Aorta (tissue), 5 donors: ENCODE results near the gene MGME1. TPM values are rescaled to one million over a fixed set of nuclear protein-coding genes. Genes with fewer than 3 reads are reported as not detected.
A peak's percentile ranks its signal among the peaks of the same experiment; 100 is the strongest.

Experiments used
- ATAC-seq: fragments of 200-7000 bp; cut with Tn5 transposase; one replicate; pipeline ENCODE4 v1.9.1; 2022; ENCODE audit warnings: moderate library complexity; ENCODE audit not compliant: low FRiP score
- DNase-seq, 2 donors: peaks; one replicate each; pipeline ENCODE4 v3.0.0-alpha.2; 2020
- H3K27ac ChIP-seq, 2 donors: one replicate each; pipeline ENCODE4 v1.5.1; 2013; ENCODE audit warnings: low read length in 2 of 2, mild to moderate bottlenecking in 2 of 2, moderate library complexity in 2 of 2, control low read depth in 1 of 2, inconsistent platforms in 1 of 2, low read depth in 1 of 2
- H3K27me3 ChIP-seq, 2 donors: one replicate each; pipeline ENCODE4 v1.6.1; 2013; ENCODE audit warnings: control low read depth in 1 of 2, low read length in 1 of 2, mild to moderate bottlenecking in 1 of 2, moderate library complexity in 1 of 2; ENCODE audit not compliant: insufficient read depth in 2 of 2, control insufficient read depth in 1 of 2
- H3K36me3 ChIP-seq, 2 donors: one replicate each; pipeline ENCODE4 v1.6.1; 2013; ENCODE audit warnings: control low read depth in 1 of 2, low read length in 1 of 2, mild to moderate bottlenecking in 1 of 2; ENCODE audit not compliant: insufficient read depth in 2 of 2, control insufficient read depth in 1 of 2
- H3K4me1 ChIP-seq, 2 donors: one replicate each; pipeline ENCODE4 v1.6.1; 2013; ENCODE audit warnings: low read length in 2 of 2, control low read depth in 1 of 2, mild to moderate bottlenecking in 1 of 2, moderate library complexity in 1 of 2; ENCODE audit not compliant: insufficient read depth in 2 of 2, control insufficient read depth in 1 of 2
- H3K4me3 ChIP-seq, 2 donors: one replicate each; pipeline ENCODE4 v1.5.1; 2013; ENCODE audit warnings: low read length in 2 of 2, control low read depth in 1 of 2, mild to moderate bottlenecking in 1 of 2
- H3K9me3 ChIP-seq: one replicate; pipeline ENCODE4 v1.6.1; 2013; ENCODE audit warnings: mild to moderate bottlenecking, low read length; ENCODE audit not compliant: control insufficient read depth
- WGBS, 2 donors: extraction: QIAGEN DNeasy Blood & Tissue Kit; methylation state at CpG; one replicate each; pipeline ENCODE4 v1.1.7; 2013; 5-methylcytosine and 5-hydroxymethylcytosine counted together
- intact Hi-C, 2 donors: fragments of 100-400 bp; cut with DNase I; formaldehyde crosslinking; loops; one replicate each; pipeline versions ENCODE4 v1.14.2 to v1.15.0; 2022
- polyA plus RNA-seq, 2 donors: library from polyadenylated mRNA; stranded (reverse); fragments of 200-250 nt; gene quantifications; one replicate each; pipeline ENCODE4 v1.2.3, GENCODE V29; 2013
- total RNA-seq, 2 donors: library from RNA; stranded (reverse); fragmentation: NEBNext Ultra II Directional; extraction: Animal tissue kit (Norgen Biotek cat#: 25700); gene quantifications; one replicate each; pipeline ENCODE4 v1.2.1, GENCODE V29; 2021
- donor health status: healthy with polysubstance abuse.
- donor health status: Bipolar disorder and iron deficiency.
- donor health status: DM: no; HTN: no; CAD: no.
- donor health status: DM: no; HTN: no; CAD: no.
- donor health status: DM: yes; HTN: yes; CAD: no.

Gene MGME1
- total and polyA plus RNA-seq, 4 donors, result 8.8 to 14.7 (median 12.1) TPM

DNA sequence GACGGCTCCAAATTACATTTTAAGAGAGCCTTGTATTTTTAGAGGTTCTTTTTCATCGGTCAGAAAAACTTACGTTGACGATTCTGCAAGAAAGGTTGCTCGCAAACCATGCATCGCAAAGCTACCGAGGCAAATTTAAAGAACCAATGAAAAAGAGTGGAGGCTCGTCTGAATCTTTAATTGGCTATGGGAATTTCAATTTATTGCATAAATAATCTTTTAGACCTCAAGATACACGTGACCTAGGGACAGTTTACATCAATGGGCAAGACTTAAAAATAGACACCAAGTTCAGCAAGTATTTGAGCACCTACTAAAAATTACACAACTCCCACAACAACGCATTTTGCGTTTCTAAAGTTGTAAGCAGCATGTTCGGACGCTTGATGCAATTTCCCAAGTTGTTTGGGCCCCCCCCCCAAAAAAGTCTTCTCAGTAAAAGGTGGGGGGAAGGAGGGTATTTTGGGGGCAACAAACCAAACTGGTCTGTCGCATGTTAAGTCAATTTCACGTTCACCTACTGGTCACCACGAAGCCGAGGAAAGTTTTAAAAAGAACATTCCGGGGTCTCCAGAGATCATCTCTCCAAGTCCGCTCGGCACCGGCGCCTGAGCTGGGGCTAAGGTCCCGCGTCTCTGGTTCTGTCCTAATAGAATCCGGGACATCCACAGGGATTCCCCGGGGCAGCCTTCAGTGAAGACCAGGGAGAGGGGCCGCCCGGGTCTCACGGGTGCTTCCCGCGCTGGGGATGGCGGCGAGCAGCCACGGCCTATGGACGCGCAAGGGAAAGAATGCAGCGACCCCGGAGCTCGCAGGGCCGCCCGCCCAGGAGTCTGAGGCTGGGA is 1.1 kb upstream of the MGME1 start:
- ATAC-seq (peak; percentile 13), DNase-seq (no peak)
- Histone ChIP-seq H3K9me3 (no peaks in the 10 kb centered on the region), H3K27ac (peak overlapping the region in 1 of 2 donors; percentile 87), H3K36me3 (no peaks in the 10 kb centered on the region), H3K4me3 (peak overlapping the region; percentile 42 to 93), H3K4me1 (no peaks in the 10 kb centered on the region), H3K27me3 (no peaks in the 10 kb centered on the region)
- intact Hi-C loops, result loop anchor here in 1 of 2 donors (5.0 kb wide), 1 partner anchor 285 kb away; the partner anchor contains the start of gene RRBP1
- WGBS, 2 donors, result 0% methylated on average over 41 of the region's 41 CpGs

DNA sequence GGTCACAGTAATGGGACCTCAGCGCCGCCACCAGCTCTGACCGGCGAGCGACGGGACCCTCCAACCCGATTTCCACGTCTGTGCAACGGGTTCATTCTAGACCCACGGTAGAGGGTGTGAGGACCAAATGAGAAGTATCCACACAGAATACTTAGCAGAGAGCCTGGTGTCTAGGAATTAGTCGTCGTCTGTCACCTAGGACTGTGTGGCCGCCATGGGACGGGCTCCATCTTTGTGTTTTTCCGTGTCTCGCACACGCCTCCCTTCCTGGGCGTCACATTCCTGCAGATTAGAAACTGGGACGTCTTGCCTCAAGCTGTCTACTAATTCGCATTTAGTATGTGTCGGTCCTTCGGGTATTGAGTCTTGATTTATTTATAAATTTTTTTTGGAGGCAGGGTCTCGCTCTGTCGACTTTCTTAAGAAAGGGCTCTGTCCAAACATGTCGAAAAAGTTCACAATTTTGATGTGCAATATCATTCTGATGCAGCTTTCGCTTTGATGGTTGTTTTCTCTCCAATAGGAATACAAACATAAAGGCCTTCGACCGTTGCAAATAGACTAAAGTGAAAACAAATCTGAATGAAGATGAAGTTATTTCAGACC is 563 bp downstream of the MGME1 start:
- ATAC-seq, result peak; percentile 36
- WGBS, 2 donors, result 0% methylated on average over 28 of the region's 28 CpGs
- no peaks in the 10 kb centered on the region for H3K4me1 ChIP-seq

DNA sequence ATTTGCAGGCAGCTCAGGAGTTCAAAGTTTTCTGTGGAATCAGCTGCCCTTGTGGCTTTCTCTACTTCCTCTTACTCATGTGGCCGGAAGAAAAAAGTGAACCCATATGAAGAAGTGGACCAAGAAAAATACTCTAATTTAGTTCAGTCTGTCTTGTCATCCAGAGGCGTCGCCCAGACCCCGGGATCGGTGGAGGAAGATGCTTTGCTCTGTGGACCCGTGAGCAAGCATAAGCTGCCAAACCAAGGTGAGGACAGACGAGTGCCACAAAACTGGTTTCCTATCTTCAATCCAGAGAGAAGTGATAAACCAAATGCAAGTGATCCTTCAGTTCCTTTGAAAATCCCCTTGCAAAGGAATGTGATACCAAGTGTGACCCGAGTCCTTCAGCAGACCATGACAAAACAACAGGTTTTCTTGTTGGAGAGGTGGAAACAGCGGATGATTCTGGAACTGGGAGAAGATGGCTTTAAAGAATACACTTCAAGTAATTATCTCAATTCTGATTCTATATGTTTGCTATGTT is 1.1 kb downstream of the MGME1 start:
- DNase-seq, result peak in 1 of 2 donors; percentile 81
- Histone ChIP-seq H3K4me1 (no peaks in the 10 kb centered on the region), H3K4me3 (peak overlapping the region; percentile 64 to 86), H3K27ac (peak overlapping the region; percentile 12 to 65), H3K9me3 (no peaks in the 10 kb centered on the region), H3K27me3 (no peaks in the 10 kb centered on the region), H3K36me3 (no peaks in the 10 kb centered on the region)
- intact Hi-C loops, result loop anchor here in 1 of 2 donors (5.0 kb wide), 1 partner anchor 288 kb away; the partner anchor contains the start of gene RRBP1
- WGBS, 2 donors, result 4 to 6% methylated on average over 9 of the region's 9 CpGs
- ATAC-seq, result no peak

More for the DNA sequence above, 563 bp downstream of the MGME1 start:
- H3K36me3 ChIP-seq, result no peaks in the 10 kb centered on the region
- no peaks in the 10 kb centered on the region for H3K27me3 ChIP-seq
- H3K4me3 ChIP-seq, result peak overlapping the region; percentile 64 to 86
- peak overlapping the region; percentile 12 to 65 for H3K27ac ChIP-seq
- peak in 1 of 2 donors; percentile 53 for DNase-seq
- intact Hi-C loops, result loop anchor here in 1 of 2 donors (5.0 kb wide), 1 partner anchor 287 kb away; the partner anchor contains the start of gene RRBP1
- no peaks in the 10 kb centered on the region for H3K9me3 ChIP-seq

DNA sequence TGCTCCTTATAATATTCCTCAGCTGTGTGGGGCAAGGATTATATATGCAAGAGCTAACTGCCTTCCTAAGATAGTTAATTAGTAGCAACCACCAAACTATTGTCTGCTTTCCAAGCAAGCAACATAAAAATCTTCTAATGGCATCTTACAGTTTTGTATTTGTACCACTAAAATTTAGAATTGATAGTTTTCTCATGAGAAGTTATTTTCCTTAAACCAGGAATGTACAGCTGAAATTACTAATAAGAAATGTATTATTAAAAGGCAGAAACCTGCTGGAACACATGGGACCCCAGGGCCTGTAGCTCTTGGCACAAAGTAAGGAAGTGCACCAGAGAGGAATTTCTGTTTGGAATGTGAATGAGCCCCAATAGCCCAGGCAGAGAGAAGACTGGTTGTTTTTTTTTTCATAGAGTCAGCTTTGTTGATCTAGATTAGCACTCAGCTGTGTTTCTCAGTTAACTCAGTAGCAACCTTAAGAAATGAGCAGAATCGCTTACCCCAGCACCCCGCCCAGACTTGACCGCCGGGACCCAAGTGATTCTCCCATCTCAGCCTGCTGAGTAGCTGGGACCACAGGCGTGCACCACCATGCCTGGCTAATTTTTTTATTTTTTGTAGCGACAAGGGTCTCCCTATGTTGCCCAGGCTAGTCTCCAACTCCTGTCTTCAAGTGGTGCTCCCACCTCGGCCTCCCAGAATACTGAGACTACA is 2.6 kb downstream of the MGME1 start:
- intact Hi-C loops, result no loop called here
- no peaks in the 10 kb centered on the region for H3K4me1 ChIP-seq
- DNase-seq (no peak), ATAC-seq (no peak)
- peak overlapping the region; percentile 11 to 64 for H3K27ac ChIP-seq
- H3K4me3 ChIP-seq, result no peak overlapping the region
- no peaks in the 10 kb centered on the region for H3K9me3 ChIP-seq
- H3K36me3 ChIP-seq, result no peaks in the 10 kb centered on the region
- no peaks in the 10 kb centered on the region for H3K27me3 ChIP-seq
- WGBS, 2 donors, result 6 to 9% methylated on average over 7 of the region's 7 CpGs

DNA sequence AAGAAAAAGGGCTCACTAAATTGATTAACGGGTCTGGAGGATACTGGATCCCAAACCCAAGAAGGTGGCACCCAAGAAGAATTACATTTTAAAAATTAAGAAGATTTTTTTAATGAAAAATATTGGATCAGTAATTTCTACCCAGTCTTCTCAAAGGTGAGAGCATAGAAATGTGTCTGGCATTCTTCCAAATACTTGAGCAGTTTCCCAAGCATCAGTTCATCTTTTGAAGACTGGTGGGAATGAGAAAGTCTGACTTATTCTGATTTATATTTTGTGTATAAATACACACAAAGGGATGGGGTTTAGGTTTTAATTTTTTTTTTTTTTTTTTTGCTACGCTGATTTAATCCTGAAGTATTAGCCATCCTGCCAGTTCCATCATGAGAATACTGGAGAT is 3.3 kb downstream of the MGME1 start:
- H3K9me3 ChIP-seq, result no peaks in the 10 kb centered on the region
- no peak overlapping the region for H3K4me3 ChIP-seq
- H3K27me3 ChIP-seq, result no peaks in the 10 kb centered on the region
- intact Hi-C loops, result no loop called here
- 22 to 23% methylated on average over 2 of the region's 2 CpGs for WGBS, 2 donors
- no peaks in the 10 kb centered on the region for H3K4me1 ChIP-seq
- no peak for DNase-seq
- no peak for ATAC-seq
- no peaks in the 10 kb centered on the region for H3K36me3 ChIP-seq
- peak overlapping the region in 1 of 2 donors; percentile 30 for H3K27ac ChIP-seq

DNA sequence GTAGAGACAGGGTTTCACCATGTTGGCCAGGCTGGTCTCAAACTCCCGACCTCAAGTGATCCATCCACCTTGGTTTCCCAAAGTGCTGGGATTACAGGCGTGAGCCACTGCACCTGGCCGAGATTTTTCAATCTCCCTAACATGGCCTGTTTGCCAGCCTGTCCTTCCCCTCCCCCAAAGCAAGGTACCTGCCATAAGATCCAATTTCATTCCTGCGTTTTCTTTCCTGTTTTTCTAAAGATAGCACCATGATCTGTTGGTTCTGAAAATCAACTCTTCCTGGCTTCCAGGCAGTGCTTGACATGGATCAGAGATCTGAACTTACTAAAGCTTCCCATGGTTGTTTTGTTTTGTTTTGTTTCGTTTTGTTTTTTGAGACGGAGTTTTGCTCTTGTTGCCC is 7.5 kb downstream of the MGME1 start:
- H3K36me3 ChIP-seq, result peaks cover 0 to 3% of the 10 kb centered on the region in 2 donors
- H3K4me1 ChIP-seq, result no peaks in the 10 kb centered on the region
- intact Hi-C loops, result no loop called here
- H3K27me3 ChIP-seq, result no peaks in the 10 kb centered on the region
- ATAC-seq (no peak), DNase-seq (no peak)
- 90 to 91% methylated on average over 6 of the region's 6 CpGs for WGBS, 2 donors
- H3K27ac ChIP-seq, result no peak overlapping the region
- H3K9me3 ChIP-seq, result no peaks in the 10 kb centered on the region
- H3K4me3 ChIP-seq, result no peak overlapping the region

DNA sequence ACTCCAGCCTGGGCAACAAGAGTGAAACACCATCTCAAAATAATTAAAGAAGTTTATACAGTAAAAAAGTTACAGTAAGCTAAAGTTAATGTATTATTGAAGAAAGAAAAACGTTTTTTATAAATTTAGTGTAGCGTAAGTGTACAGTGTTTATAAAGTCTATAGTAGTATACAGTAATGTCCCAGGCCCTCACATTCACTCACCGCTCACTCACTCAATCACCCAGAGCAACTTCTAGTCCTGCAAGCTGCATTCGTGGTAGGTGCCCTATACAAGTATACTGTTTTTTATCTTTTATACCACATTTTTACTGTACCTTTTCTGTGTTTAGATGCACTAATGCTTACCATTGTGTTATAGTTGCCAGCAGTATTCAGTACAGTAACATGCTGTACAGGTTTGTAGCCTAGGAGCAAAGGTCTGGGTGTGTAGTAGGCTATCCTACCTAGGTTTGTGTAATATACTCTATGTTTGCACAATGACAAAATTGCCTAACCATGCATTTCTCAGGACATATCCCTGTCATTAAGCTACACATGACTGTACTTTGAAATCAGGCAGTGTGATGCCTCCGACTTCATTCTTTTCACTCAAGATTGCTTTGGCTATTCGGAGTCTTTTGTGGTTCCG is 16.7 kb downstream of the MGME1 start:
- DNase-seq (no peak), ATAC-seq (no peak)
- no peak overlapping the region for H3K27ac ChIP-seq
- no peaks in the 10 kb centered on the region for H3K9me3 ChIP-seq
- no peaks in the 10 kb centered on the region for H3K27me3 ChIP-seq
- H3K4me3 ChIP-seq, result no peak overlapping the region
- no peaks in the 10 kb centered on the region for H3K4me1 ChIP-seq
- intact Hi-C loops, result no loop called here
- WGBS, 2 donors, result 80 to 90% methylated on average over 7 of the region's 7 CpGs
- peaks cover 0 to 6% of the 10 kb centered on the region in 2 donors for H3K36me3 ChIP-seq

DNA sequence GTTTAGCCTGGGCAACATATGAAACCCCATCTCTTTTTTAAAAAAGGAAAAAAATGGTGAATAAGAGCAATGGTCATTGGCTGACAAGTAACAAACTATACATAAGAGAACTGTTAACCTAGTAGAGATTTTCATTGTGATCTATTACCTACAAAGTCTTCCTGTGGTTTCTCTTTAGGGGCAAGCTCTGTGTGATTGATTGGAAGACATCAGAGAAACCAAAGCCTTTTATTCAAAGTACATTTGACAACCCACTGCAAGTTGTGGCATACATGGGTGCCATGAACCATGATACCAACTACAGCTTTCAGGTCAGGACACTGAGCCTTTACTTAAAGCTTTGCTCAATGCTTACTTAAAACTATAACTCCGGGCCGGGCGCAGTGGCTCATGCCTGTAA is 19.2 kb downstream of the MGME1 start:
- no peak overlapping the region for H3K27ac ChIP-seq
- H3K27me3 ChIP-seq, result no peaks in the 10 kb centered on the region
- ATAC-seq (no peak), DNase-seq (no peak)
- H3K4me1 ChIP-seq, result no peaks in the 10 kb centered on the region
- no peaks in the 10 kb centered on the region for H3K9me3 ChIP-seq
- no peak overlapping the region for H3K4me3 ChIP-seq
- peaks cover 0 to 6% of the 10 kb centered on the region in 2 donors for H3K36me3 ChIP-seq
- 97 to 98% methylated on average over 3 of the region's 3 CpGs for WGBS, 2 donors
- intact Hi-C loops, result no loop called here
